ENCODE data around the gene KMO.
A peak's percentile ranks its signal among the peaks of the same experiment; 100 is the strongest.

KMO gene

GRCh38 chr1:241598249-241598648, 66.1 kb downstream of the KMO start:
- DNase-seq, result peak; percentile 26

- no peak for DNase-seq
Measured at GRCh38 chr1:241600496-241600901, 68.3 kb downstream of the KMO start.

- no peak for DNase-seq
Measured at GRCh38 chr1:241603731-241604245, 71.6 kb downstream of the KMO start.

- peak; percentile 19 for DNase-seq
Measured at GRCh38 chr1:241605146-241605805, 73.1 kb downstream of the KMO start.

GRCh38 chr1:241606544-241606943, 74.4 kb downstream of the KMO start:
- no peak for DNase-seq

GRCh38 chr1:241607497-241607896, 75.3 kb downstream of the KMO start:
- DNase-seq, result no peak

- DNase-seq, result no peak
Measured at GRCh38 chr1:241608379-241609033, 76.3 kb downstream of the KMO start.

GRCh38 chr1:241610056-241610815, 78.1 kb downstream of the KMO start:
- peak; percentile 92 for DNase-seq

GRCh38 chr1:241611063-241611462, 78.9 kb downstream of the KMO start:
- peak; percentile 70 for DNase-seq

GRCh38 chr1:241611736-241612135, 79.6 kb downstream of the KMO start:
- no peak for DNase-seq

- no peak for DNase-seq
Measured at GRCh38 chr1:241612533-241613477, 80.6 kb downstream of the KMO start.

GRCh38 chr1:241614144-241614543, 82.0 kb downstream of the KMO start:
- no peak for DNase-seq

GRCh38 chr1:241614572-241614971, 82.4 kb downstream of the KMO start:
- DNase-seq, result no peak

GRCh38 chr1:241615043-241615974, 83.1 kb downstream of the KMO start:
- no peak for DNase-seq

GRCh38 chr1:241617426-241617825, 85.2 kb downstream of the KMO start:
- no peak for DNase-seq

GRCh38 chr1:241622669-241623068, 90.5 kb downstream of the KMO start:
- DNase-seq, result no peak

- no peak for DNase-seq
Measured at GRCh38 chr1:241624935-241625334, 92.8 kb downstream of the KMO start.

- peak; percentile 50 for DNase-seq
Measured at GRCh38 chr1:241627453-241628259, 95.5 kb downstream of the KMO start.

- DNase-seq, result no peak
Measured at GRCh38 chr1:241630005-241630404, 97.8 kb downstream of the KMO start.

- DNase-seq, result no peak
Measured at GRCh38 chr1:241630476-241630875, 98.3 kb downstream of the KMO start.

GRCh38 chr1:241630899-241631298, 98.7 kb downstream of the KMO start:
- DNase-seq, result no peak

Measured in NCI-H146 (cell line).